Activated CD4-positive, alpha-beta memory T cell treated with anti-CD3 and anti-CD28 coated beads, Interleukin-2, amount 10 ng/mL, durations not matched to agents 7 days and 5 days (primary cell): Measurements from ENCODE around the gene ZMYND19. TPM values are rescaled to one million over a fixed set of nuclear protein-coding genes. Genes with fewer than 3 reads are reported as not detected.
"Not testable (repeated sequence)": the region's sequence is repeated elsewhere in the genome, so short reads cannot be mapped to it uniquely, and the experiment has no call there.

ENCODE experiments used
- CTCF ChIA-PET: fragments of 350-600 bp; sonication (Branson Sonifier 250); formaldehyde crosslinking; loops from one replicate; lab custom pipeline; 2021; ENCODE audit warnings: antibody characterized with exemption, inconsistent platforms; lab: Charles Lee
- POLR2A ChIA-PET: fragments of 350-600 bp; sonication (Branson Sonifier 250); formaldehyde crosslinking; loops from one replicate; lab custom pipeline; 2021; ENCODE audit warnings: antibody characterized with exemption; lab: Charles Lee
- DNase-seq: peaks from one replicate; pipeline ENCODE4 v3.0.0-alpha.2; 2020
- H3K27ac Mint-ChIP-seq: one replicate; pipeline ENCODE4 v1.8.0; 2021; ENCODE audit warnings: mild to moderate bottlenecking, mixed read lengths
- H3K27me3 Mint-ChIP-seq: one replicate; pipeline ENCODE4 v1.8.0; 2021; ENCODE audit warnings: mixed read lengths
- H3K36me3 Mint-ChIP-seq: one replicate; pipeline ENCODE4 v1.8.0; 2021; ENCODE audit warnings: low read depth, mixed read lengths
- H3K4me1 Mint-ChIP-seq: one replicate; pipeline ENCODE4 v1.8.0; 2021; ENCODE audit warnings: mixed read lengths
- H3K4me3 Mint-ChIP-seq: one replicate; pipeline ENCODE4 v1.8.0; 2021; ENCODE audit warnings: mild to moderate bottlenecking, mixed read lengths
- H3K9me3 Mint-ChIP-seq: one replicate; pipeline ENCODE4 v1.8.0; 2021; ENCODE audit warnings: mixed read lengths
- total RNA-seq, 2 experiments: library from RNA; stranded (reverse); gene quantifications; one replicate each; pipeline ENCODE4 v1.2.3, GENCODE V29; 2021

ZMYND19 gene
- total RNA-seq, 2 experiments from 2014 or later: 24.0 to 25.4 TPM

DNA sequence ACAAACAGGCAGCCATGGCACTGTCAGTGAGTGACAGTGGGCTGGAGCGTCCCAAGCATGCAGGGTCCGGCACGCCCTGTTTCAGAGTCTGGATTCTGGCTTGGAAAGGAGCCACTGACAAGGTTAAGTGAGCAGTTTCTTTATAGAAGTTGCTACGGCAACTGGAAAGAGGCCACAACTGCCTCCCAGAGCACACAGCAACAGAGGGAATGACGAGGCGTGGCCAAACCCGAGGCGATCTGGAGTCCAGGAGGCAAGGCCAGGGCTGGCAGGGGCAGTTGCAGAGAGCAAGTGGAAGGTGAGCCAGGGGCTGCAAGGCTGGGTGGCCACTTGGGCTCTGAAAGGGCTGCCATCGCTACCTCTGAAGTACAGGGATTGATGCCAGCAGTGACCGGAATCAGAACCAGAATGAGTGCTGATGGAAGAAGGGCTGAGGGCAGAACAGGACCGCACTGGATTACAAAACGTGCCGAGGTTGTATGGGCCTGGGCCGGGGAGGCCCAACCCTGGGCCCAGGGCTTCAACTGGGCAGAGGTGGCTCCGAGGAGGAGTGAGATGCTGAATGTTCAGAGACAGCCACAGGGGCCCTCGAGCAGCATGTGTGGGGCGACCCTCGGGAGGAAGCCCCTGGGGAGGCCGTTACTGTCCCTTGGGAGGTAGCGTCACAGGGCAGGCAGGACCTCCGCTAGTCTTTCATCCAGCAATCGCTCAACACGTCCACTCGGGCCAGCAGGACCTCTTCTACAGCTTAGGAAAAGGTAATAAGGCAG lies 34.1 kb downstream of the ZMYND19 start:
- no peak for DNase-seq
- ChIA-PET POLR2A (no interaction called here), CTCF (no interaction called here)
- Mint-ChIP-seq H3K27ac (no peak overlapping the region), H3K4me3 (no peak overlapping the region), H3K36me3 (peaks cover 24% of the 10 kb centered on the region), H3K4me1 (peaks cover 12% of the 10 kb centered on the region), H3K9me3 (no peaks in the 10 kb centered on the region), H3K27me3 (no peaks in the 10 kb centered on the region)

DNA sequence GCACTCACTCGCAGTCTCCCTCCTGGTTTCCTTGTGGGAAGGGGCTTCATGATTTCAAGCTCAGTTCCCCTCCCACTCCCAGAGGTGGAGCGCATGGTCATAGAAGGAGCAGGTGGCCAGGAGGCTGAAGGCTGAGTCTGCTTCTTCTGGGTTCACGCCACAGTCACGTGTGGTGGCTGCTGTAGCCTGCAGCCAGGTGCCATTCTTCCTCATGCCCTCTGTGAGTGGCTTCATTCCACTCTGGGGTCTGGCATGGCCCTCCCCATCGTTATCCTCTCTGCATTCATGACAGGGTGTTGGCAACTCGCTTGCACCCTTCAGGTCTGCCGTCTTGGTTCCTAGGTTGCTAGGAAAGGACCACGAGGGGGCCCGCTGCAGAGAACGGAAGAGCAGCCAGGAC lies 35.1 kb downstream of the ZMYND19 start:
- no peaks in the 10 kb centered on the region for H3K9me3 Mint-ChIP-seq
- H3K27me3 Mint-ChIP-seq: no peaks in the 10 kb centered on the region
- H3K36me3 Mint-ChIP-seq: peaks cover 24% of the 10 kb centered on the region
- POLR2A ChIA-PET: no interaction called here
- DNase-seq: no peak
- CTCF ChIA-PET: interaction anchor here (0.6 to 1.4 kb wide), 2 partner anchors 20 to 1016 kb away, joined by 3 to 4 read pairs; no protein-coding TSS in a partner anchor
- peaks cover 13% of the 10 kb centered on the region for H3K4me1 Mint-ChIP-seq
- H3K4me3 Mint-ChIP-seq: no peak overlapping the region
- H3K27ac Mint-ChIP-seq: no peak overlapping the region

DNA sequence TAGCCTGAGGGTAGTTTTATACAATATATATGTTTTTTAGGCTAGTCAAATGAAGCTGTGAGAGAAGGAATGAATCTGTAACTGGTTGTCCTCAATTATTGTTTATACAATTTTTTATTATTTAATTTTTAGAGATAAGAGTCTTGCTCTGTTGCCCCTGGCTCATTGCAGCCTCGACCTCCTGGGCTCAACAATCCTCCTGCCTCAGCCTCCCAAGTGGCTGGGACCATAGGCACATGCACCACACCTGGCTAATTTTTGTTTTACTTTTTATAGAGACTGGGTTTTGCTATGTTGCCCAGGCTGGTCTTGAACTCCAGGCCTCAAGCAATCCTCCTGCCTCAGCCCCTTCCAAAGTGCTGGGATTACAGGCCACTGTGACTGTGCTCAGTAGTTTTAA lies 36.0 kb downstream of the ZMYND19 start:
- DNase-seq: no peak
- ChIA-PET CTCF (interaction anchor here (1.0 to 1.4 kb wide), 2 partner anchors 13 to 20 kb away, joined by 3 to 4 read pairs; no protein-coding TSS in a partner anchor), POLR2A (no interaction called here)
- no peak overlapping the region for H3K4me3 Mint-ChIP-seq
- peaks cover 19% of the 10 kb centered on the region for H3K4me1 Mint-ChIP-seq
- H3K27ac Mint-ChIP-seq: no peak overlapping the region
- peaks cover 17% of the 10 kb centered on the region for H3K36me3 Mint-ChIP-seq
- H3K9me3 Mint-ChIP-seq: no peaks in the 10 kb centered on the region
- no peaks in the 10 kb centered on the region for H3K27me3 Mint-ChIP-seq

DNA sequence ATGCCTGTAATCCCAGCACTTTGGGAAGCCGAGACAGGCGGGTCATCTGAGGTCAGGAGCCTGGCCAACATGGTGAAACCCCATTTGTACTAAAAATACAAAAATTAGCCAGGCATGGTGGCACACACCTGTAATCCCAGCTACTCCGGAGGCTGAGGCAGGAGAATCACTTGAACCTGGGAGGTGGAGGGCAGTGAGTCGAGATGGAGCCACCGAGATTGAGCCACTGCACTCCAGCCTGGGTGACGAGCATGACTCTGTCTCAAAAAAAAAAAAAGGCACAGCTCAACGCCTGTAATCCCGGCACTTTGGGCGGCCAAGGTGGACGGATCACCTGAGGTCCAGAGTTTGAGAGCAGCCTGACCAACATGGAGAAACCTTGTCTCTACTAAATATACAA lies 36.7 kb downstream of the ZMYND19 start:
- Mint-ChIP-seq H3K4me1 (peaks cover 19% of the 10 kb centered on the region), H3K36me3 (peaks cover 17% of the 10 kb centered on the region), H3K4me3 (peak overlapping the region; percentile 51)
- DNase-seq, H3K27ac Mint-ChIP-seq, H3K27me3 Mint-ChIP-seq, H3K9me3 Mint-ChIP-seq, POLR2A ChIA-PET: not testable (repeated sequence)
- CTCF ChIA-PET: interaction anchor here (1.0 to 1.4 kb wide), 2 partner anchors 12 to 19 kb away, joined by 3 to 4 read pairs; no protein-coding TSS in a partner anchor

DNA sequence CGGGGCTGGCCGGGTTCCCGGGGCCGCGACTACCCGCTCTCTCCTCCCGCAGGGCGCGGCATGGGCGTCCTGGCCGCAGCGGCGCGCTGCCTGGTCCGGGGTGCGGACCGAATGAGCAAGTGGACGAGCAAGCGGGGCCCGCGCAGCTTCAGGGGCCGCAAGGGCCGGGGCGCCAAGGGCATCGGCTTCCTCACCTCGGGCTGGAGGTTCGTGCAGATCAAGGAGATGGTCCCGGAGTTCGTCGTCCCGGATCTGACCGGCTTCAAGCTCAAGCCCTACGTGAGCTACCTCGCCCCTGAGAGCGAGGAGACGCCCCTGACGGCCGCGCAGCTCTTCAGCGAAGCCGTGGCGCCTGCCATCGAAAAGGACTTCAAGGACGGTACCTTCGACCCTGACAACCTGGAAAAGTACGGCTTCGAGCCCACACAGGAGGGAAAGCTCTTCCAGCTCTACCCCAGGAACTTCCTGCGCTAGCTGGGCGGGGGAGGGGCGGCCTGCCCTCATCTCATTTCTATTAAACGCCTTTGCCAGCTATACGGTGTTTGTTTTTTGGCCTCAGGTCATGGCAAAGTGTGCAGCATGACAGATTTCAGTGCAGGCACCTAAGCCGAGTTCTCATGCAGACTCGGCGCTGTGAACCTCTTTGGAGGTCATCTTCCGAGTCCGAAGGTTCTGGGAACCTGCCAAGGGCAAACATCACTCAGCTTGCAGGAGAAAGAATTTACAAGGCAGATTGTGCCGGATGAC lies 38.1 kb downstream of the ZMYND19 start:
- no peak for DNase-seq
- Mint-ChIP-seq H3K9me3 (no peaks in the 10 kb centered on the region), H3K27ac (peak overlapping the region; percentile 76), H3K27me3 (no peaks in the 10 kb centered on the region), H3K36me3 (peaks cover 17% of the 10 kb centered on the region), H3K4me3 (peak overlapping the region; percentile 84), H3K4me1 (peaks cover 21% of the 10 kb centered on the region)
- CTCF ChIA-PET: interaction anchor here (0.6 to 1.5 kb wide), 7 partner anchors 17 to 888 kb away, joined by 3 to 4 read pairs (median 3); partner anchors contain the start of genes EXD3, NOXA1 and PTGDS
- POLR2A ChIA-PET: interaction anchor here (0.6 to 1.8 kb wide), 15 partner anchors 9 to 311 kb away, joined by 3 to 9 read pairs (median 3); partner anchors contain the start of genes ARRDC1, DPH7, EHMT1 and TUBB4B

DNA sequence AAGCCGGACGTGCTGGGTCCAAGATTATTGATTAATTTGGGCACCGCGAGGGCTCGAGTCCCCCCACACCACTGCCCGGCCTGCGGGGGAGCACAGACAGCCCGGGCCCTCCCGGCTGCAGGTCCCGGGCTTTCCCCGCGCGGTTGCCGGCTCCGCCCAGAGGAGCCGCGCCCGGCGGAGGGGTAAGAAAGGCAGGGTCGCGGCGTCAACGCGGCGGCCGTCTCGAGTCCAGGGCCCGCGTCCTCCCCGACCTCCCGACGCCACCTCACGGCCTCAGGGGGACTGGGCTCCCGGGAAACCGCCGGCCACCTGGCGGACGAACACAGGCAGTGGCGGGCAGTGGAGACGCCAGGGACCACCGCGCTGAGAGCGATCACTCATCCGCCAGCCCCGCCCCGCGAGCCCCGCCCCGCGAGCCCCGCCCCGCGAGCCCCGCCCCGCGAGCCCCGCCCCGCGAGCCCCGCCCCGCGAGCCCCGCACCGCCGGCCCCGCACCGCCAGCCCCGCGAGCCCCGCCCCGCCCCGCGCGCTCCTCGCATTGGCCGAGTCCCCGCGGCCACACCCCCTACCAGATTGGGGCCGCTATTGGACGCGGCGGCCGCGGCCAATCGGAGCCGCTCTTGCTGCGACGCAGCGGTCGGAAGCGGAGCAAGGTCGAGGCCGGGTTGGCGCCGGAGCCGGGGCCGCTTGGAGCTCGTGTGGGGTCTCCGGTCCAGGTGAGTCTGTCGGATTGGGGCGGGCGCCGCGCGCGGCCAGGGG lies 38.9 kb downstream of the ZMYND19 start, which contains the start of gene MRPL41:
TSS of gene MRPL41 (plus strand) at position 616 of the 758 bp plus-strand sequence. CDS start 203 bp downstream, outside the sequence.
- Mint-ChIP-seq H3K4me3 (peak within 1 kb of the TSS; percentile 84), H3K9me3 (no peaks in the 10 kb centered on the region), H3K27me3 (no peaks in the 10 kb centered on the region), H3K36me3 (peaks cover 12% of the 10 kb centered on the region), H3K27ac (peak within 1 kb of the TSS; percentile 76), H3K4me1 (peaks cover 21% of the 10 kb centered on the region)
- ChIA-PET CTCF (interaction anchor here (0.6 to 1.5 kb wide), 6 partner anchors 40 to 888 kb away, joined by 3 to 4 read pairs (median 4); partner anchors contain the start of genes EXD3, NOXA1 and PTGDS), POLR2A (interaction anchor here (0.7 to 1.8 kb wide), 15 partner anchors 8 to 311 kb away, joined by 3 to 9 read pairs (median 3); partner anchors contain the start of genes ARRDC1, DPH7, EHMT1 and EXD3)
- DNase-seq: peak; percentile 91

DNA sequence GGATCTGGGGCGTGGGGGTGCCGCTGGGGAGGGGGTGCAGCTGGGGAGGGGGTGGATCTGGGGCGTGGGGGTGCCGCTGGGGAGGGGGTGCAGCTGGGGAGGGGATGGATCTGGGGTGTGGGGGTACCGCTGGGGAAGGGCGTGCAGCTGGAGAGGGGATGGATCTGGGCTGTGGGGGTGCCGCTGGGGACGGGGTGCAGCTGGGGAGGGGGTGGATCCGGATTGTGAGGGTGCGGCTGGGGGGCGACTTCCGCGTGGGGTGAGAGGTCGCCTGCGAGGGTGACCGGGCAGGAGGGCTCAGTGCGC lies 39.4 kb downstream of the ZMYND19 start:
- not testable (repeated sequence) for H3K27me3 Mint-ChIP-seq, DNase-seq, H3K27ac Mint-ChIP-seq, H3K9me3 Mint-ChIP-seq, H3K36me3 Mint-ChIP-seq
- H3K4me3 Mint-ChIP-seq: peak overlapping the region; percentile 55
- ChIA-PET CTCF (interaction anchor here (0.9 kb wide), 1 partner anchor 16 kb away, joined by 3 read pairs; no protein-coding TSS in a partner anchor), POLR2A (interaction anchor here (1.1 to 1.9 kb wide), 4 partner anchors 10 to 128 kb away, joined by 3 to 7 read pairs (median 4); partner anchors contain the start of genes DPH7, EHMT1 and EXD3)
- peaks cover 21% of the 10 kb centered on the region for H3K4me1 Mint-ChIP-seq

DNA sequence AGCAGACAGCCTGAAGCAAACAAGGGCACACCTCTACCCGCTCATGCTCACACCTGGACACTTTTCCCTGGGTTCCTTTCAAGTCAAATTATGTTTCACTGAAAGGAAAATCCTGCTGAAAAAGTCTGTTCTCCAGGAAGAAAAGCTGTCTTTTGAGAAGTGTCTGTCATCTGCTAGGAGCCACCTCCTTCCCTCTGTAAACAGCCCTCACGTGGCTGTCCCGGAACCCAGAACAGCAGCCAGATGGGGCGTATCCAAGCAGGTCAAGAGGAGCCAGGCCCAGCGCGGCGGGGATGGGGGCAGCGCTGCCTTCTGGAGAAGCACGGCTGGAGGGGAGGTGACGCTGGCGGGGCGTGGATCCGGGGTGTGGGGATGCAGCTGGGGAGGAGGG lies 40.1 kb downstream of the ZMYND19 start, which contains the start of gene PNPLA7:
TSS of gene PNPLA7 (minus strand) at position 172 of the 391 bp plus-strand sequence. CDS start 205 bp downstream, outside the sequence.
- peaks cover 21% of the 10 kb centered on the region for H3K4me1 Mint-ChIP-seq
- no peaks in the 10 kb centered on the region for H3K9me3 Mint-ChIP-seq
- peak within 1 kb of the TSS; percentile 88 for H3K4me3 Mint-ChIP-seq
- peak; percentile 63 for DNase-seq
- H3K27me3 Mint-ChIP-seq: no peaks in the 10 kb centered on the region
- peaks cover 2% of the 10 kb centered on the region for H3K36me3 Mint-ChIP-seq
- peak within 1 kb of the TSS; percentile 68 for H3K27ac Mint-ChIP-seq
- ChIA-PET POLR2A (interaction anchor here (1.1 to 1.9 kb wide), 3 partner anchors 9 to 128 kb away, joined by 3 to 4 read pairs (median 3); partner anchors contain the start of genes DPH7 and EXD3), CTCF (interaction anchor here (0.9 kb wide), 1 partner anchor 15 kb away, joined by 3 read pairs; no protein-coding TSS in a partner anchor)

DNA sequence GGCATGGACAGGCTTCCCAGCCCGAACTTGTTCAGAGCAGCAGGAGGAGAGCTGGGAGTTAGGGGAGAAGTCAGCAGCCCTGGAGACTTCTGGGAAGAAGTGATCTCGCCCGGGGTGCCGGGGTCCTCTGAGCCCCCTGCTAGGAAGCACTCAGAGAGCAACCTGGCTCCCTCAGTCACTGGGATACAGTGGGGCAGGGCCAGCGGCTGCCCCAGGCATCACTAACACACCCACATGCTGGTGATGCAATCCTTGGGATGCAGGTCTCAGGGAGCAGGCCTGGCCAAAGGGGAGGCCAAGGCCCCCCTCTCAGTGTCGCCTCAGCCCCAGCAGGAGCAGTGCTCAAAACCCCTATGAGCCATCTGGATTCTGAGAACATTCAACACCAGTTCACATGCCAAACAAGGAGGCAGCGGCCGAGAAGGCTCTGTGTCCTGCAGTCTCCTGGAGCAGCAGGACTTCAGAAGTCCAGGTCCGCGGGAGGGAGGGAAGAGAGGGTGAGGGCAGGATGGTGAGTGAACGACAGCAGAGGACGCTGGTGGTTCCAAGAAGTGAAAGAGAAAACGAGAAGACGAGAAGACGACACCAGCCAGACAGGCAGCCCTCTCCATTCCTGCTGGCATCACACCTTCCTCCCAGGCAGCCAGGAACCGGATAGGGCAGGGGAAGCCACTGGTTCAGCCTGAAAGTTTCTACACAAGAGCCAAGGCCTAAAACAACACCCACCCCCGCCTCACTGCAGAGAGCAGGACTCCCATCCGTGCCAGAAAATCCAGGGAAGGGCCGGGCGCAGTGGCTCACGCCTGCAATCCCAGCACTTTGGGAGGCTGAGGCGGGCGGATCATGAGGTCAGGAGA lies 42.4 kb downstream of the ZMYND19 start:
- H3K27me3 Mint-ChIP-seq: no peaks in the 10 kb centered on the region
- H3K4me3 Mint-ChIP-seq: no peak overlapping the region
- DNase-seq: no peak
- ChIA-PET CTCF (no interaction called here), POLR2A (no interaction called here)
- no peaks in the 10 kb centered on the region for H3K9me3 Mint-ChIP-seq
- H3K27ac Mint-ChIP-seq: no peak overlapping the region
- peaks cover 20% of the 10 kb centered on the region for H3K4me1 Mint-ChIP-seq
- peaks cover 2% of the 10 kb centered on the region for H3K36me3 Mint-ChIP-seq

DNA sequence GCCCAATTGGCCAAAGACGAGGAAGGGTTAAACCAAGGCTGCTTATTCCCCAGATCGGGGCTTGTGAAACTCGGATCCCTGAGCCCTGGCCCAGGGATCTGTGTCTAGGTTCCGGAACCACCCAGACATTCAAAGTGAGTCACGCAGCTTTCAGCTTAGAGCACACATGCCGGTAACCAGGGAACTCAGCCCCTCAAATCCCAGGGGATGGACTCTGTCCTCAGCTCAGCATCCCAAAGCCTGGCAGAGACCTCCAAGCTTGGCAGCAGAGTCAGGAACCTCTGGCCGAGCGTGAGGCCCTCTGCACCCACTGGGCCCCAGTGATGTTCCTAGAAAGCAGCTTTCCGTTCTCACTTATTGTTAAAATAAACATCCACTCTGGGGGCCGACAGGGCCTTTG lies 45.2 kb downstream of the ZMYND19 start:
- Mint-ChIP-seq H3K36me3 (no peaks in the 10 kb centered on the region), H3K4me1 (peaks cover 11% of the 10 kb centered on the region), H3K27me3 (no peaks in the 10 kb centered on the region), H3K4me3 (no peak overlapping the region), H3K9me3 (no peaks in the 10 kb centered on the region), H3K27ac (no peak overlapping the region)
- DNase-seq: no peak
- POLR2A ChIA-PET: no interaction called here
- CTCF ChIA-PET: interaction anchor here (1.2 to 1.7 kb wide), 3 partner anchors 10 to 123 kb away, joined by 3 to 4 read pairs (median 3); partner anchors contain the start of gene EXD3

DNA sequence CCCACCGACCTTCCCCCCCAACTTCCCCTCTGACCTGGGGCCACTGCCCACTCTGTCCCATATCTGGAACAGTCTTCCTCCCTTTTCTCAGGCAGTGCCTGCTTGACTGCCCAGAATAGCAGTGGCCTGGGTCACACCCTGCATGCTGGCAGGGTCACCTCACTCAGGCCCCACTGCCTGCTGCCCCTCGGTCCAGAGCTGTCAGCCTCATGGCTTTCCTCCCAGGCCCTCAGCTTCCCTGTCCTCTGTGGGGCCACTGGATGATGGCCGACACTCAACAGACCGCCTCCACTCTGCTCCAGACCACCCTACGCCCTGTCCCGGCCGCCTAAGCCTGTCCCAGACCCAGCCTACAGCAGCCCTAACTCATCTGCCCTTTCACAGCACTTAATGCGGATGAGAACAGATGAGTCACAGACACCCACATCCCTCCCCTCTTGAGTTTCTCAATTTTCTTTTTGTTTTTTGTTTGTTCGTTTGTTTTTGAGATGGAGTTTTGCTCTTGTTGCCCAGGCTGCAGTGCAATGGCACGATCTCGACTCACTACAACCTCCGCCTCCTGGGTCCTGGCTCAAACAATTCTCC lies 46.0 kb downstream of the ZMYND19 start:
- ChIA-PET CTCF (interaction anchor here (1.2 kb wide), 1 partner anchor 9 kb away, joined by 3 read pairs; no protein-coding TSS in a partner anchor), POLR2A (no interaction called here)
- Mint-ChIP-seq H3K27me3 (no peaks in the 10 kb centered on the region), H3K36me3 (no peaks in the 10 kb centered on the region), H3K4me1 (peaks cover 6% of the 10 kb centered on the region), H3K9me3 (no peaks in the 10 kb centered on the region), H3K27ac (no peak overlapping the region), H3K4me3 (no peak overlapping the region)
- DNase-seq: no peak
